Retinal pigment epithelial cell (primary cell): ENCODE data around the gene EME1.

Experiments
- DNase-seq: peaks from one replicate; pipeline ENCODE4 v3.0.0-alpha.2; 2010; ENCODE audit warnings: low read depth
- H3K4me3 ChIP-seq: 2 replicates; pipeline ENCODE4 v1.5.1; 2011; ENCODE audit warnings: mild to moderate bottlenecking, low read length, control low read depth, moderate library complexity
- TF ChIP-seq, protein P1 (sequence below): conservative IDR thresholded peaks from 2 replicates; pipeline ENCODE4 v1.5.1; 2011; ENCODE audit warnings: low read depth, low read length, control low read depth, inconsistent platforms

The EME1 gene

DNA sequence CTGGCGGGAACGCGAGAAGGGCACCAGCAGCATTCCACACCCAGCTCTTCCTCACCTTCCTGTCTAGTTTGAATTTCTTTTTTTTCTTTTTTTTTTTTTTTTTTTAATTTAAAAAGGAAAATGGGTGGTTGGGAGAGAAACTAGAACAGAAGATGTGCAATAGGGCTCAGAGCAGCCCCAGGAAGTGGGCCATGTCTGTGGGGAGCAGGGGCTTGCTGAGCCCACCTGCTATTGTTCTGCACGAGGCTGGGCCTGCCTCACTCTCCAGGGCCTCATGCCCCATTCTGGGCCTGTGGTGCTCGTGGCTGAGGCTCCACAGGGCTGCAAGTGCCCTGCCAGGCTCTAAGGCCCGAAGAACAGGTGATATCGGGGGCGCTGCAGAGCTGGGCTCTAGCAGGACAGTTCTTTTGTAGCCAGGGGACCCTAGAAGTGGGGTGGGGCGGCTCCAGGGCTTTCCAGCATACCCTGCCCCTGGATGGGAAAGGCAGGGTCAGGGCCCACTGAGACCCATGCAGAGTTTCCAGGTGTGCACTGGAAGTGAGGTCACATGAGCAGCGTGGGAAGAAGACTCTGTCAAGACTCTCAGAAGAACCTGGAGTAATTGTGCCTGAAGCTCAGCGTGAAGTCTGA, 12.4 kb upstream of the EME1 start:
- TF ChIP-seq, protein P1, sequence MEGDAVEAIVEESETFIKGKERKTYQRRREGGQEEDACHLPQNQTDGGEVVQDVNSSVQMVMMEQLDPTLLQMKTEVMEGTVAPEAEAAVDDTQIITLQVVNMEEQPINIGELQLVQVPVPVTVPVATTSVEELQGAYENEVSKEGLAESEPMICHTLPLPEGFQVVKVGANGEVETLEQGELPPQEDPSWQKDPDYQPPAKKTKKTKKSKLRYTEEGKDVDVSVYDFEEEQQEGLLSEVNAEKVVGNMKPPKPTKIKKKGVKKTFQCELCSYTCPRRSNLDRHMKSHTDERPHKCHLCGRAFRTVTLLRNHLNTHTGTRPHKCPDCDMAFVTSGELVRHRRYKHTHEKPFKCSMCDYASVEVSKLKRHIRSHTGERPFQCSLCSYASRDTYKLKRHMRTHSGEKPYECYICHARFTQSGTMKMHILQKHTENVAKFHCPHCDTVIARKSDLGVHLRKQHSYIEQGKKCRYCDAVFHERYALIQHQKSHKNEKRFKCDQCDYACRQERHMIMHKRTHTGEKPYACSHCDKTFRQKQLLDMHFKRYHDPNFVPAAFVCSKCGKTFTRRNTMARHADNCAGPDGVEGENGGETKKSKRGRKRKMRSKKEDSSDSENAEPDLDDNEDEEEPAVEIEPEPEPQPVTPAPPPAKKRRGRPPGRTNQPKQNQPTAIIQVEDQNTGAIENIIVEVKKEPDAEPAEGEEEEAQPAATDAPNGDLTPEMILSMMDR = no peak
- DNase-seq = no peak
- no peak overlapping the region for H3K4me3 ChIP-seq

DNA sequence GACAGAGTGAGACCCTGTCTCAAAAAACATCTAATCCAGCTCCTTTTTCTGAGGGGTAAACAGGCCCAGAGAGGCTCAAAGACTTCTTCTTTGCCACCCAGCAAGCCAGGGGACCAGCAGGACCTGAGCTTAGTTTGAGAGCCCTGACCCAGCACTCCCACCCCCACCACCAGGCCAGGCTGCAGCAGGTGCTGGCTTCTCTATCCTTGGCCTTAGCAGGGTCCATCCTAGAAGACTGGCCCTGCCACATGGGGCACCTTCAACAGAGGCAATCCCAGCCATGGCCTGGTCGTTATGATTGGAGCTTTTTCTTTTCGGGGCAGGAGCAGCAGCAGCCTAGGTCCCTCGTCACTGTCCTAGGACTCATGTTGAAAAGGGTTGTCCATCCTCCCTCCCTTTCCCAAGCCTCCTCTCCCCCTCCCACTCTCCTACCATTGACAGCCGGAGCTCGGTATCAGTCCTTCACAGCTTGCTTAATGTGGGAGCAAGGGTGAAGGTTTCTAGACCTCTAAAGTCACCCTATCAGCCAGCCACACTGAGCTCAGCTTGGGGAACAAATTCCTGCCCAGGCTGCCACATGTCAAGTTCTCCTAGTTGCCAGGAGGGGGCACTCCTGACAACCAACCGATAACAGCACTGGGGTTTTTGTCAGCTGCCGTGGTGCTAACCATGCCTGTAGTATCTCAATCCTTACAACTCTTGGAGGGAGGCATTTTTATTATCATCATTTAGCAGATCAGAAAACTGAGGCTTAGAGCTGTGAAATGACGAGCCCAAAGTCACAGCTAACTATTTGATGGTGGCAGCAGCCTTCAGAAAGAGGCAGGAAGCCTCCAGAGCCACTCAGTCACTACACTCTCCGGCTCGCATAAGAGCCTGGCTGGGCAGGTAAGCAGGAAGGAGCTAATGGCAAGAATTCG, 11.2 kb upstream of the EME1 start:
- H3K4me3 ChIP-seq = no peak overlapping the region
- TF ChIP-seq, protein P1 = peak; percentile 90
- DNase-seq = peak; percentile 16

DNA sequence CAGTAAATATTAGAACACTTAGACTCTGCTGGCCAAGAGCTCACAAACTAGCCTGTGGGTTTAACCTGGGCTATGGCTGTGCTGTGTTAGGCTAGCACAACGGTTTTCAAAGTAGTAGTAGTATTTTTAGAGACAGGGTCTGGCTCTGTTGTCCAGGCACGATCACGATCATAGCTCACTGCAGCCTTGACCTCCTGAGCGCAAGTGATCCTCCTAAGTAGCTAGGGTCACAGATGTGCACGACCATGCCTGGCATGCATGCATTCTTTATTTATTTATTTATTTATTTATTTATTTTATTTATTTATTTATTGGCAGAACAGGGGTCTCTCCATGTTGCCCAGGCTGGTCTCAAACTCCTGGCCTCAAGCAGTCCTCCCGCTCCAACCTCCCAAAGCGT, 10.4 kb upstream of the EME1 start:
- TF ChIP-seq, protein P1 = no peak
- H3K4me3 ChIP-seq = no peak overlapping the region
- DNase-seq = no peak

DNA sequence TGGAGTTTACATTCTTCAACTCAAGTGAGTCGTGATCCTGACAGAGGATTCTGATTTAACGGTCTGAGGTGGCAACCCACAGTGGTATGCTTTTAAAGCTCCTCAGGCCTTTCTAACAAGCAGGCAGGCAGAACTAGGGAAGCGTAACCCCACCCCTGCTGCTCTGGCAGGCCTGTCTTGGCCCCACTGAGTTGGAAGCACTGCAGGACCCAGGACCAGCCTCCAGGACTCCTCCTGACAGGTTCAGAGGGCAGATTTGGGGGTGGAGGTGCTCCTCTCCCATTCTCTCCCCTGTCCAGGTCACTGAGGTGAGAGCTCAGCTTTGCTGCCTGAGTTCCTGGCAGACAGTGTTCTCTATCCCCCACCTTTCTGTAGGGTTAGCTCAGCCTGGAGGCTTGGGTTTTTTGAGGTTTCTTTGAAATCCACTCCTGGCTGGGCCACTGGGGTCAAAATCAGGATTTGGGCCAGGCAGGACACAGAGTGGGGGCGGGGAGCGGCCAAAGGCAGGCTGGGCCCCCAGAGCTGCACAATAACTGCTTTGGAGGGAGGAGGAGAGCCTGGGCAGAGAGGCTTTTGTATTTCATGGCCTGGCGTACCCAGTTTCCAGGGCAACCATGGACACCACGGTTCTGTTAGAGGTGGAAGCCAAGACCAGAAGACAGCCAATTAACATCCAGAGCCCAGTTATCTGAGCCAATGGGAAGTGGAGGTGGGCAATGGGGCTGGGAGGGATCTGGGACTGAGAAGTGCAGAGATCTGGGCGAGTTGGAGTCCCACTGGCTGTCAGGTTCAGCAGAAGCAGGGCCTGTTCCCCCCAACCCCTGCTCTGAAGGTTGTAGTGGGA, 9.6 kb upstream of the EME1 start:
- no peak overlapping the region for H3K4me3 ChIP-seq
- no peak for DNase-seq
- TF ChIP-seq, protein P1 = no peak

DNA sequence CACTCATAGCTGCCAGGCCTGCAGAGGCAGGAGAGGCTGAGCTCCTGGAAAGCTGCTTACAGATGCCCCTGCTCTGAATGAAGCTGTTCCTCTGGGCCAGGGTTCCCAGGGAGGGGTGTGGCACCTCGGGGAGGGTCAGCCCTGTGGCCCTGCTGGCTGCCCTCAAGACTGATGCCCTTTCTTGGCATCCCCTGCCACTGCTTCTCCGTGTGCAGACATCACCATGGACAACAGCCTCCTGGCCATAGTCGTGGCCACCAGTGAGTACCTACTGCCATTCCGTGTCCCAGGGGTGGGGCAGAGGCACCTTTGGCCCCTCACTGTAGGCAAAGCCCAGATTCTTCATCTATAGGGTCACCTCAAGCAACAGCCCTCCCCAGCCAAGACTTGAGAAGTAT, 9.0 kb upstream of the EME1 start:
- no peak overlapping the region for H3K4me3 ChIP-seq
- TF ChIP-seq, protein P1 = no peak
- DNase-seq = no peak

DNA sequence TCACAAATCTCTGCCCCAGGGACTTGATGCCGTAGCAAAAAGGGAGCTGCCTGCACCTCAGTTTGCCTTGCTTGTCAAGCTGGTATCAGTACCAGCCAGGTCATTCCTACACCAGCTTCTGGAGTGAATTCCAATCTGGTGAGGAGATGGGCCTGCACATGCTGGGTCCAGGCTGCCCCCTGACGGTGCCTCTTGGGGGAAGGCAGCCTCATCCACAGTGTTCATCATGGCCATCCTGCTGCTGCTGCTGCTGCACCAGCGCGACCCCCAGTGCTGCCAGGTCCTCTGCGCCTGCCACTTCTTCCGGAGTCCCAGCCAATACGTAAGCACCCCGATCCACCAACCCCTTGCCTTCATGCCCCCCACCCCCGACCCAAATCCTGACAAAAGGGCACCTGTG, 8.3 kb upstream of the EME1 start:
- DNase-seq = no peak
- TF ChIP-seq, protein P1 = peak; percentile 26
- H3K4me3 ChIP-seq = no peak overlapping the region
